ENCODE data around the gene HELZ. TPM values are rescaled to one million over a fixed set of nuclear protein-coding genes. Genes with fewer than 3 reads are reported as not detected.

Gene HELZ
- total and polyA plus RNA-seq, 2 of the 8 experiments (the other 6 are each of a cell fraction or from before 2014, with no cell fraction given), result 10.0 to 48.7 TPM

- CTCF ChIA-PET (ENCODE audit: partially characterized antibody), result interaction anchor here (0.6 to 1.2 kb wide), 2 partner anchors 23 to 38 kb away, joined by 3 read pairs; no protein-coding TSS in a partner anchor
- FAIRE-seq, result no peak
- TF ChIP-seq GTF2F1 (IDR thresholded peaks at IDR 0.05; ENCODE audit: borderline replicate concordance, low read depth, low read length) (no peak), EZH2 (IDR thresholded peaks at IDR 0.05; ENCODE audit: low read depth, low read length, severe bottlenecking) (no peak), CEBPB (IDR thresholded peaks at IDR 0.05; ENCODE audit: low read depth, low read length) (no peak), KDM1A (IDR thresholded peaks at IDR 0.05; ENCODE audit: borderline replicate concordance, low read length) (no peak), USF2 (IDR thresholded peaks at IDR 0.05; ENCODE audit: low read length) (no peak), EP300 (IDR thresholded peaks at IDR 0.05; ENCODE audit: borderline replicate concordance in 1 of 2, low read depth in 2 of 2, low read length in 2 of 2) (no peak), SIX5 (IDR thresholded peaks at IDR 0.05; ENCODE audit: low read depth, low read length) (no peak), GABPA (IDR thresholded peaks at IDR 0.05; ENCODE audit: borderline replicate concordance, insufficient read depth, low read length) (no peak), JUN (IDR thresholded peaks at IDR 0.05; ENCODE audit: low read depth, low read length) (no peak), ATF2 (IDR thresholded peaks at IDR 0.05; ENCODE audit: low read length) (no peak), ASH2L (IDR thresholded peaks at IDR 0.05; ENCODE audit: low read length) (no peak), POLR2A (IDR thresholded peaks at IDR 0.05; ENCODE audit: control extremely low read depth in 1 of 2, low read depth in 2 of 2, low read length in 2 of 2) (no peak), SUZ12 (IDR thresholded peaks at IDR 0.05; ENCODE audit: low read length) (no peak)
These were observed 82.2 kb downstream of the HELZ start for GRCh38 chr17:67162771-67163170.

More at GRCh38 chr17:67162771-67163170, 82.2 kb downstream of the HELZ start:
- H3K18ac ChIP-seq (ENCODE audit: extremely low read depth, low read length), result no peak overlapping the region
- DNase-seq (ENCODE audit: low read depth in 1 of 2, low spot score in 2 of 2), result no peak
- H3K14ac ChIP-seq (ENCODE audit: insufficient read length), result no peak overlapping the region
- H3K9me3 ChIP-seq (ENCODE audit: insufficient read depth in 2 of 2, low read depth in 1 of 2, low read length in 1 of 2), result no peaks in the 10 kb centered on the region
- H2AFZ ChIP-seq (ENCODE audit: low read length), result no peak overlapping the region
- no peak overlapping the region for H4K8ac ChIP-seq (ENCODE audit: extremely low read depth, insufficient read depth, low read length)
- H3K4ac ChIP-seq (replicated peaks; ENCODE audit: insufficient read length, low read depth, low read length), result no peak overlapping the region
- no peak overlapping the region for H2BK15ac ChIP-seq (ENCODE audit: low read length)
- H3K36me3 ChIP-seq (ENCODE audit: control insufficient read depth in 2 of 4, insufficient read depth in 4 of 4, low read length in 3 of 4), result peaks cover 2 to 23% (median 14%) of the 10 kb centered on the region in 4 experiments; a peak in 6 of 8 replicates
- no peak overlapping the region for H4K5ac ChIP-seq (ENCODE audit: insufficient read length, low read depth, low read length)
- H2BK120ac ChIP-seq (replicated peaks; ENCODE audit: low read depth, low read length), result no peak overlapping the region
- no peak overlapping the region for H3K56ac ChIP-seq (replicated peaks; ENCODE audit: insufficient read length, low read depth, low read length)
- H4K91ac ChIP-seq (replicated peaks; ENCODE audit: insufficient read length, low read length), result no peak overlapping the region
- H2BK20ac ChIP-seq (ENCODE audit: low read length), result no peak overlapping the region
- H3K79me2 ChIP-seq (ENCODE audit: control insufficient read depth in 1 of 2, insufficient read depth in 2 of 2, low read length in 2 of 2), result no peaks in the 10 kb centered on the region
- POLR2A ChIA-PET (ENCODE audit: partially characterized antibody), result interaction anchor here (0.9 kb wide), 1 partner anchor 20 kb away, joined by 4 read pairs; no protein-coding TSS in a partner anchor
- no peak overlapping the region for H3K4me3 ChIP-seq (ENCODE audit: extremely low read depth in 1 of 4, insufficient read depth in 2 of 4, low read depth in 3 of 4, low read length in 4 of 4)
- no peak overlapping the region for H3K4me2 ChIP-seq (ENCODE audit: insufficient read depth in 1 of 2, low read depth in 2 of 2, low read length in 2 of 2)
- no peak overlapping the region for H2BK12ac ChIP-seq (ENCODE audit: low read depth, low read length)
- H3K23me2 ChIP-seq (ENCODE audit: low read depth, low read length), result no peaks in the 10 kb centered on the region
- H3K79me1 ChIP-seq (ENCODE audit: low read depth, low read length), result no peaks in the 10 kb centered on the region
- H3K27ac ChIP-seq (ENCODE audit: low read depth, low read length), result no peak overlapping the region
- peaks cover 0 to 1% of the 10 kb centered on the region in 2 experiments for H4K20me1 ChIP-seq (replicated peaks in 1 of 2; ENCODE audit: control insufficient read depth in 1 of 2, insufficient read depth in 2 of 2, low read length in 2 of 2)
- no peak overlapping the region for H2BK5ac ChIP-seq (ENCODE audit: low read depth, low read length)
- no peak overlapping the region for H3K9ac ChIP-seq (replicated peaks in 1 of 4; ENCODE audit: extremely low read depth in 1 of 4, low read depth in 3 of 4, low read length in 3 of 4)
- no peak overlapping the region for H2AK5ac ChIP-seq (ENCODE audit: low read depth, low read length)
- H3K27me3 ChIP-seq (replicated peaks in 1 of 4; ENCODE audit: control insufficient read depth in 3 of 4, extremely low read depth in 1 of 4, insufficient read depth in 3 of 4, low read length in 3 of 4), result no peaks in the 10 kb centered on the region
- no peak overlapping the region for H3K23ac ChIP-seq (ENCODE audit: insufficient read length)
- no peaks in the 10 kb centered on the region for H3K4me1 ChIP-seq (replicated peaks in 1 of 4; ENCODE audit: control insufficient read depth in 3 of 4, insufficient read depth in 4 of 4, low read length in 3 of 4)
